ENCODE measurements around the gene VKORC1L1.
"Not testable (repeated sequence)": the region's sequence is repeated elsewhere in the genome, so short reads cannot be mapped to it uniquely, and the experiment has no call there.

Gene VKORC1L1

GRCh38 chr7:65946904-65947303 is 74.0 kb downstream of the VKORC1L1 start:
- DNase-seq = no peak

- DNase-seq = no peak
Observed at GRCh38 chr7:65951837-65952578, 79.1 kb downstream of the VKORC1L1 start.

GRCh38 chr7:65953001-65953720 is 80.3 kb downstream of the VKORC1L1 start:
- no peak for DNase-seq

- no peak for DNase-seq
Observed at GRCh38 chr7:65953890-65954450, 81.1 kb downstream of the VKORC1L1 start.

GRCh38 chr7:65955718-65956117 is 82.8 kb downstream of the VKORC1L1 start:
- DNase-seq = no peak

- no peak for DNase-seq
Observed at GRCh38 chr7:65960351-65961074, 87.6 kb downstream of the VKORC1L1 start.

GRCh38 chr7:65962033-65962432 is 89.2 kb downstream of the VKORC1L1 start:
- DNase-seq = no peak

- not testable (repeated sequence) for DNase-seq
Observed at GRCh38 chr7:65964671-65965070, 91.8 kb downstream of the VKORC1L1 start.

GRCh38 chr7:65966146-65966545 is 93.3 kb downstream of the VKORC1L1 start:
- DNase-seq = no peak

GRCh38 chr7:65967361-65968155 is 94.7 kb downstream of the VKORC1L1 start:
- DNase-seq = no peak

GRCh38 chr7:65968256-65969185 is 95.6 kb downstream of the VKORC1L1 start:
- no peak for DNase-seq

GRCh38 chr7:65971021-65971420 is 98.1 kb downstream of the VKORC1L1 start:
- DNase-seq = no peak

GRCh38 chr7:65972976-65973375 is 100.1 kb downstream of the VKORC1L1 start:
- DNase-seq = no peak

- DNase-seq = no peak
Observed at GRCh38 chr7:65974191-65974801, 101.4 kb downstream of the VKORC1L1 start.

GRCh38 chr7:65974876-65975275 is 102.0 kb downstream of the VKORC1L1 start:
- no peak for DNase-seq

- DNase-seq = no peak
Observed at GRCh38 chr7:65975814-65976445, 103.1 kb downstream of the VKORC1L1 start.

GRCh38 chr7:65976659-65977196 is 103.9 kb downstream of the VKORC1L1 start:
- DNase-seq = no peak

- no peak for DNase-seq
Observed at GRCh38 chr7:65978891-65979582, 106.2 kb downstream of the VKORC1L1 start.

Data from femur (tissue), 1 donor.